ENCODE measurements around the gene COL6A2.

GRCh38 chr21:46079352-46080170, 18.4 kb upstream of the COL6A2 start:
- TF ChIP-seq, protein P1, sequence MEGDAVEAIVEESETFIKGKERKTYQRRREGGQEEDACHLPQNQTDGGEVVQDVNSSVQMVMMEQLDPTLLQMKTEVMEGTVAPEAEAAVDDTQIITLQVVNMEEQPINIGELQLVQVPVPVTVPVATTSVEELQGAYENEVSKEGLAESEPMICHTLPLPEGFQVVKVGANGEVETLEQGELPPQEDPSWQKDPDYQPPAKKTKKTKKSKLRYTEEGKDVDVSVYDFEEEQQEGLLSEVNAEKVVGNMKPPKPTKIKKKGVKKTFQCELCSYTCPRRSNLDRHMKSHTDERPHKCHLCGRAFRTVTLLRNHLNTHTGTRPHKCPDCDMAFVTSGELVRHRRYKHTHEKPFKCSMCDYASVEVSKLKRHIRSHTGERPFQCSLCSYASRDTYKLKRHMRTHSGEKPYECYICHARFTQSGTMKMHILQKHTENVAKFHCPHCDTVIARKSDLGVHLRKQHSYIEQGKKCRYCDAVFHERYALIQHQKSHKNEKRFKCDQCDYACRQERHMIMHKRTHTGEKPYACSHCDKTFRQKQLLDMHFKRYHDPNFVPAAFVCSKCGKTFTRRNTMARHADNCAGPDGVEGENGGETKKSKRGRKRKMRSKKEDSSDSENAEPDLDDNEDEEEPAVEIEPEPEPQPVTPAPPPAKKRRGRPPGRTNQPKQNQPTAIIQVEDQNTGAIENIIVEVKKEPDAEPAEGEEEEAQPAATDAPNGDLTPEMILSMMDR (IDR thresholded peaks at IDR 0.05; ENCODE audit: poor library complexity): no peak
- TF ChIP-seq EZH2phosphoT487 (IDR thresholded peaks at IDR 0.05; ENCODE audit: low read depth, severe bottlenecking, unreplicated experiment): no peak
